ENCODE results near the gene GALNT13.
"Not testable (repeated sequence)": the region's sequence is repeated elsewhere in the genome, so short reads cannot be mapped to it uniquely, and the experiment has no call there.

GALNT13 gene

GRCh38 chr2:154455866-154456265 lies 584.1 kb downstream of the GALNT13 start:
- in situ Hi-C loops (cut with MboI; ENCODE audit: low sequenced_read_pairs) = no loop called here
- Histone ChIP-seq H3K27me3 (ENCODE audit: low read depth) (no peaks in the 10 kb centered on the region), H3K36me3 (replicated peaks) (no peaks in the 10 kb centered on the region), H3K4me1 (no peaks in the 10 kb centered on the region), H3K4me3 (no peak overlapping the region), H3K9me3 (no peaks in the 10 kb centered on the region)
- DNase-seq (ENCODE audit: low spot score in 2 of 2) = no peak

GRCh38 chr2:154457286-154457685 lies 585.6 kb downstream of the GALNT13 start:
- Histone ChIP-seq H3K4me3 (no peak overlapping the region), H3K9me3 (no peaks in the 10 kb centered on the region), H3K27me3 (ENCODE audit: low read depth) (no peaks in the 10 kb centered on the region), H3K36me3 (replicated peaks) (no peaks in the 10 kb centered on the region), H3K4me1 (no peaks in the 10 kb centered on the region)
- in situ Hi-C loops (cut with MboI; ENCODE audit: low sequenced_read_pairs) = no loop called here
- no peak for DNase-seq (ENCODE audit: low spot score in 2 of 2)

GRCh38 chr2:154459286-154459685 lies 587.6 kb downstream of the GALNT13 start:
- in situ Hi-C loops (cut with MboI; ENCODE audit: low sequenced_read_pairs) = no loop called here
- DNase-seq (ENCODE audit: low spot score in 2 of 2) = no peak
- no peaks in the 10 kb centered on the region for H3K27me3 ChIP-seq (ENCODE audit: low read depth)
- no peaks in the 10 kb centered on the region for H3K9me3 ChIP-seq
- no peak overlapping the region for H3K4me3 ChIP-seq
- H3K4me1 ChIP-seq = no peaks in the 10 kb centered on the region
- H3K36me3 ChIP-seq (replicated peaks) = no peaks in the 10 kb centered on the region

- DNase-seq (ENCODE audit: low spot score in 2 of 2) = no peak
- in situ Hi-C loops (cut with MboI; ENCODE audit: low sequenced_read_pairs) = no loop called here
Measured at GRCh38 chr2:154462634-154463033, 590.9 kb downstream of the GALNT13 start.

GRCh38 chr2:154466226-154466625 lies 594.5 kb downstream of the GALNT13 start:
- H3K27me3 ChIP-seq (ENCODE audit: low read depth) = no peaks in the 10 kb centered on the region
- no peaks in the 10 kb centered on the region for H3K4me1 ChIP-seq
- no peak for DNase-seq (ENCODE audit: low spot score in 2 of 2)
- H3K36me3 ChIP-seq (replicated peaks) = no peaks in the 10 kb centered on the region
- H3K9me3 ChIP-seq = no peaks in the 10 kb centered on the region
- in situ Hi-C loops (cut with MboI; ENCODE audit: low sequenced_read_pairs) = no loop called here
- no peak overlapping the region for H3K4me3 ChIP-seq

More at GRCh38 chr2:154462634-154463033, 590.9 kb downstream of the GALNT13 start:
- no peaks in the 10 kb centered on the region for H3K9me3 ChIP-seq
- no peaks in the 10 kb centered on the region for H3K36me3 ChIP-seq (replicated peaks)
- no peaks in the 10 kb centered on the region for H3K4me1 ChIP-seq
- H3K27me3 ChIP-seq (ENCODE audit: low read depth) = no peaks in the 10 kb centered on the region
- no peak overlapping the region for H3K4me3 ChIP-seq

GRCh38 chr2:154470376-154470775 lies 598.7 kb downstream of the GALNT13 start:
- in situ Hi-C loops (cut with MboI; ENCODE audit: low sequenced_read_pairs) = no loop called here
- H3K4me1 ChIP-seq = no peaks in the 10 kb centered on the region
- no peaks in the 10 kb centered on the region for H3K27me3 ChIP-seq (ENCODE audit: low read depth)
- no peaks in the 10 kb centered on the region for H3K9me3 ChIP-seq
- DNase-seq (ENCODE audit: low spot score in 2 of 2) = no peak
- H3K4me3 ChIP-seq = no peak overlapping the region
- no peaks in the 10 kb centered on the region for H3K36me3 ChIP-seq (replicated peaks)

- H3K4me3 ChIP-seq; in situ Hi-C loops (cut with MboI; ENCODE audit: low sequenced_read_pairs); H3K36me3 ChIP-seq (replicated peaks); H3K9me3 ChIP-seq; H3K27me3 ChIP-seq (ENCODE audit: low read depth); H3K4me1 ChIP-seq; DNase-seq (ENCODE audit: low spot score in 2 of 2): not testable (repeated sequence)
Measured at GRCh38 chr2:154471492-154471891, 599.8 kb downstream of the GALNT13 start.

GRCh38 chr2:154477319-154477718 lies 605.6 kb downstream of the GALNT13 start:
- in situ Hi-C loops (cut with MboI; ENCODE audit: low sequenced_read_pairs) = no loop called here
- Histone ChIP-seq H3K9me3 (no peaks in the 10 kb centered on the region), H3K4me1 (peaks cover 3% of the 10 kb centered on the region; the same call in 1 of the 2 replicates), H3K27me3 (ENCODE audit: low read depth) (no peaks in the 10 kb centered on the region), H3K36me3 (replicated peaks) (no peaks in the 10 kb centered on the region), H3K4me3 (no peak overlapping the region)
- DNase-seq (ENCODE audit: low spot score in 2 of 2) = no peak

GRCh38 chr2:154480521-154480920 lies 608.8 kb downstream of the GALNT13 start:
- H3K4me1 ChIP-seq = peaks cover 3% of the 10 kb centered on the region; the same call in 1 of the 2 replicates
- no peak overlapping the region for H3K4me3 ChIP-seq
- no peak for DNase-seq (ENCODE audit: low spot score in 2 of 2)
- no peaks in the 10 kb centered on the region for H3K27me3 ChIP-seq (ENCODE audit: low read depth)
- in situ Hi-C loops (cut with MboI; ENCODE audit: low sequenced_read_pairs) = no loop called here
- no peaks in the 10 kb centered on the region for H3K9me3 ChIP-seq
- no peaks in the 10 kb centered on the region for H3K36me3 ChIP-seq (replicated peaks)

- Histone ChIP-seq H3K4me3 (no peak overlapping the region), H3K27me3 (ENCODE audit: low read depth) (no peaks in the 10 kb centered on the region), H3K4me1 (peaks cover 3% of the 10 kb centered on the region; the same call in 1 of the 2 replicates), H3K36me3 (replicated peaks) (no peaks in the 10 kb centered on the region), H3K9me3 (no peaks in the 10 kb centered on the region)
- no peak for DNase-seq (ENCODE audit: low spot score in 2 of 2)
- in situ Hi-C loops (cut with MboI; ENCODE audit: low sequenced_read_pairs) = no loop called here
Measured at GRCh38 chr2:154481336-154481735, 609.6 kb downstream of the GALNT13 start.

GRCh38 chr2:154484338-154485099 lies 612.8 kb downstream of the GALNT13 start:
- in situ Hi-C loops (cut with MboI; ENCODE audit: low sequenced_read_pairs) = no loop called here
- 0 out of 2 replicates have a peak, but pooled peaks cover 3% of the 10 kb centered on the region for H3K4me1 ChIP-seq
- no peak overlapping the region for H3K4me3 ChIP-seq
- no peaks in the 10 kb centered on the region for H3K27me3 ChIP-seq (ENCODE audit: low read depth)
- DNase-seq (ENCODE audit: low spot score in 2 of 2) = no peak
- H3K36me3 ChIP-seq (replicated peaks) = no peaks in the 10 kb centered on the region
- no peaks in the 10 kb centered on the region for H3K9me3 ChIP-seq

GRCh38 chr2:154488801-154489200 lies 617.1 kb downstream of the GALNT13 start:
- H3K27me3 ChIP-seq (ENCODE audit: low read depth) = no peaks in the 10 kb centered on the region
- no peaks in the 10 kb centered on the region for H3K36me3 ChIP-seq (replicated peaks)
- no peak for DNase-seq (ENCODE audit: low spot score in 2 of 2)
- no peaks in the 10 kb centered on the region for H3K4me1 ChIP-seq
- no peaks in the 10 kb centered on the region for H3K9me3 ChIP-seq
- no peak overlapping the region for H3K4me3 ChIP-seq
- in situ Hi-C loops (cut with MboI; ENCODE audit: low sequenced_read_pairs) = no loop called here

- Histone ChIP-seq H3K36me3 (replicated peaks) (no peaks in the 10 kb centered on the region), H3K27me3 (ENCODE audit: low read depth) (no peaks in the 10 kb centered on the region), H3K9me3 (no peaks in the 10 kb centered on the region), H3K4me1 (no peaks in the 10 kb centered on the region), H3K4me3 (no peak overlapping the region)
- in situ Hi-C loops (cut with MboI; ENCODE audit: low sequenced_read_pairs) = no loop called here
- no peak for DNase-seq (ENCODE audit: low spot score in 2 of 2)
Measured at GRCh38 chr2:154489266-154489858, 617.6 kb downstream of the GALNT13 start.

- H3K36me3 ChIP-seq (replicated peaks) = no peaks in the 10 kb centered on the region
- in situ Hi-C loops (cut with MboI; ENCODE audit: low sequenced_read_pairs) = no loop called here
Measured at GRCh38 chr2:154490530-154490929, 618.8 kb downstream of the GALNT13 start.

More at GRCh38 chr2:154490530-154490929, 618.8 kb downstream of the GALNT13 start:
- no peaks in the 10 kb centered on the region for H3K9me3 ChIP-seq
- DNase-seq (ENCODE audit: low spot score in 2 of 2) = no peak
- H3K4me3 ChIP-seq = no peak overlapping the region
- no peaks in the 10 kb centered on the region for H3K4me1 ChIP-seq
- no peaks in the 10 kb centered on the region for H3K27me3 ChIP-seq (ENCODE audit: low read depth)

Measured in HAP-1 (cell line).